ENCODE data around the gene PMAIP1. TPM values are rescaled to one million over a fixed set of nuclear protein-coding genes. Genes with fewer than 3 reads are reported as not detected.

Gene PMAIP1
- total and polyA plus RNA-seq, 2 of the 8 experiments (the other 6 are each of a cell fraction or from before 2014, with no cell fraction given) = 51.7 to 84.1 TPM

DNA sequence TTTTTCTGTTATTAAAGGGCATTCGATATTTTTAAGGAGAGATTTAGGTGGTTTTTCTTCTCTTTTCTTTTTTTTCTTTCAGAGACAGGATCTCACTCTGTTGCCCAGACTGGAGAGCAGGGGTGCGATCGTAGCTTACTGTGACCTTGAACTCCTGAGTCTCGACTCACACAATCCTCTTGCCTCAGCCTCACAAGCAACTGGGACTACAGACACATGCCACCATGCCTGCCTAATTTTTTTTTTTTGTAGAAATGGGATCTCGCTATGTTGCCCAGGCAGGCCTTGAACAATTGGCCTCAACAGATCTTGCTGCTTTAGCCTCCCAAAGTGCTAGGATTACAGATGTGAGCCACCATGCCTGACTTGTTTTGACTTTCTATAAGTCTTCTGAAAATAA is 26.3 kb downstream of the PMAIP1 start:
- POLR2A ChIA-PET (ENCODE audit: partially characterized antibody) = no interaction called here
- Histone ChIP-seq H4K5ac (ENCODE audit: insufficient read length, low read depth, low read length) (no peak overlapping the region), H4K8ac (ENCODE audit: extremely low read depth, insufficient read depth, low read length) (no peak overlapping the region), H3K4ac (replicated peaks; ENCODE audit: insufficient read length, low read depth, low read length) (no peak overlapping the region), H3K79me2 (ENCODE audit: control insufficient read depth in 1 of 2, insufficient read depth in 2 of 2, low read length in 2 of 2) (no peaks in the 10 kb centered on the region), H2BK20ac (ENCODE audit: low read length) (no peak overlapping the region), H3K23me2 (ENCODE audit: low read depth, low read length) (no peaks in the 10 kb centered on the region), H3K9ac (replicated peaks in 1 of 4; ENCODE audit: extremely low read depth in 1 of 4, low read depth in 3 of 4, low read length in 3 of 4) (no peak overlapping the region), H2AFZ (ENCODE audit: low read length) (no peak overlapping the region), H3K4me2 (ENCODE audit: insufficient read depth in 1 of 2, low read depth in 2 of 2, low read length in 2 of 2) (no peak overlapping the region), H3K9me3 (ENCODE audit: insufficient read depth in 2 of 2, low read depth in 1 of 2, low read length in 1 of 2) (no peaks in the 10 kb centered on the region), H2BK5ac (ENCODE audit: low read depth, low read length) (no peak overlapping the region), H3K36me3 (ENCODE audit: control insufficient read depth in 2 of 4, insufficient read depth in 4 of 4, low read length in 3 of 4) (no peaks in the 10 kb centered on the region), H3K18ac (ENCODE audit: extremely low read depth, low read length) (no peak overlapping the region), H3K4me3 (ENCODE audit: extremely low read depth in 1 of 4, insufficient read depth in 2 of 4, low read depth in 3 of 4, low read length in 4 of 4) (no peak overlapping the region), H4K20me1 (replicated peaks in 1 of 2; ENCODE audit: control insufficient read depth in 1 of 2, insufficient read depth in 2 of 2, low read length in 2 of 2) (no peaks in the 10 kb centered on the region), H3K27me3 (replicated peaks in 1 of 4; ENCODE audit: control insufficient read depth in 3 of 4, extremely low read depth in 1 of 4, insufficient read depth in 3 of 4, low read length in 3 of 4) (no peaks in the 10 kb centered on the region), H3K14ac (ENCODE audit: insufficient read length) (no peak overlapping the region), H3K27ac (ENCODE audit: low read depth, low read length) (no peak overlapping the region), H3K23ac (ENCODE audit: insufficient read length) (no peak overlapping the region), H3K79me1 (ENCODE audit: low read depth, low read length) (no peaks in the 10 kb centered on the region), H2AK5ac (ENCODE audit: low read depth, low read length) (no peak overlapping the region), H4K91ac (replicated peaks; ENCODE audit: insufficient read length, low read length) (no peak overlapping the region), H3K4me1 (replicated peaks in 1 of 4; ENCODE audit: control insufficient read depth in 3 of 4, insufficient read depth in 4 of 4, low read length in 3 of 4) (no peaks in the 10 kb centered on the region), H3K56ac (replicated peaks; ENCODE audit: insufficient read length, low read depth, low read length) (no peak overlapping the region), H2BK120ac (replicated peaks; ENCODE audit: low read depth, low read length) (no peak overlapping the region), H2BK15ac (ENCODE audit: low read length) (no peak overlapping the region), H2BK12ac (ENCODE audit: low read depth, low read length) (no peak overlapping the region)
- DNase-seq (ENCODE audit: low read depth in 1 of 2, low spot score in 2 of 2) (no peak), FAIRE-seq (no peak)
- CTCF ChIA-PET (ENCODE audit: partially characterized antibody) = no interaction called here
- TF ChIP-seq CEBPB (IDR thresholded peaks at IDR 0.05; ENCODE audit: low read depth, low read length) (no peak), GTF2F1 (IDR thresholded peaks at IDR 0.05; ENCODE audit: borderline replicate concordance, low read depth, low read length) (no peak), POLR2A (IDR thresholded peaks at IDR 0.05; ENCODE audit: control extremely low read depth in 1 of 2, low read depth in 2 of 2, low read length in 2 of 2) (no peak)
- TF ChIP-seq, protein P1, sequence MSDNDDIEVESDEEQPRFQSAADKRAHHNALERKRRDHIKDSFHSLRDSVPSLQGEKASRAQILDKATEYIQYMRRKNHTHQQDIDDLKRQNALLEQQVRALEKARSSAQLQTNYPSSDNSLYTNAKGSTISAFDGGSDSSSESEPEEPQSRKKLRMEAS (IDR thresholded peaks at IDR 0.05) = no peak
- 88% methylated on average over 5 of the region's 5 CpGs; no CpG with 5 or more reads in 1 of the 2 experiments for WGBS, 2 experiments (ENCODE audit: extremely low coverage in 1 of 2, insufficient coverage in 1 of 2, insufficient read length in 1 of 2, insufficient replicate concordance in 2 of 2, low coverage in 1 of 2, low lambda C conversion rate in 2 of 2, missing lambda C conversion rate in 1 of 2)
